Activated CD4-positive, alpha-beta T cell treated with anti-CD3 and anti-CD28 coated beads, Interleukin-2, amount 50 U/mL, for 24 hours (primary cell): Measurements from ENCODE around the gene C11orf97.
"Not testable (repeated sequence)": the region's sequence is repeated elsewhere in the genome, so short reads cannot be mapped to it uniquely, and the experiment has no call there.

Experiments
- DNase-seq, 2 donors: peaks; one replicate each; pipeline ENCODE4 v3.0.0-alpha.2; 2020; ENCODE audit warnings: low read depth in 1 of 2, low spot score in 1 of 2

Gene C11orf97

GRCh38 chr11:94557421-94557820 is 45.2 kb downstream of the C11orf97 start:
- DNase-seq = no peak

- no peak for DNase-seq
Measured at GRCh38 chr11:94557992-94558391, 45.7 kb downstream of the C11orf97 start.

GRCh38 chr11:94558468-94558867 is 46.2 kb downstream of the C11orf97 start:
- no peak for DNase-seq

- no peak for DNase-seq
Measured at GRCh38 chr11:94558932-94559331, 46.7 kb downstream of the C11orf97 start.

GRCh38 chr11:94559361-94559760 is 47.1 kb downstream of the C11orf97 start:
- DNase-seq = no peak

GRCh38 chr11:94560834-94561233 is 48.6 kb downstream of the C11orf97 start:
- DNase-seq = no peak

- no peak for DNase-seq
Measured at GRCh38 chr11:94563176-94563847, 51.1 kb downstream of the C11orf97 start.

- no peak for DNase-seq
Measured at GRCh38 chr11:94563848-94564467, 51.7 kb downstream of the C11orf97 start.

- no peak for DNase-seq
Measured at GRCh38 chr11:94567181-94567670, 55.0 kb downstream of the C11orf97 start, which contains the start of gene PIWIL4. PIWIL4 (plus strand) TSS chr11:94567368; CDS start chr11:94567519, 151 bp downstream.

- no peak for DNase-seq
Measured at GRCh38 chr11:94568200-94568599, 55.9 kb downstream of the C11orf97 start.

GRCh38 chr11:94568717-94569116 is 56.5 kb downstream of the C11orf97 start:
- DNase-seq = no peak

GRCh38 chr11:94572975-94573374 is 60.7 kb downstream of the C11orf97 start:
- not testable (repeated sequence) for DNase-seq

- no peak for DNase-seq
Measured at GRCh38 chr11:94574193-94574961, 62.1 kb downstream of the C11orf97 start.

- no peak for DNase-seq
Measured at GRCh38 chr11:94576306-94576705, 64.0 kb downstream of the C11orf97 start.

GRCh38 chr11:94577841-94578240 is 65.6 kb downstream of the C11orf97 start:
- no peak for DNase-seq
